Lower leg skin (tissue), 4 donors: ENCODE data around the gene LRRC8B. TPM values are rescaled to one million over a fixed set of nuclear protein-coding genes. Genes with fewer than 3 reads are reported as not detected.

Experiments
- DNase-seq, 2 donors: peaks; one replicate each; pipeline ENCODE4 v3.0.0-alpha.2; 2019; ENCODE audit warnings: low spot score in 2 of 2
- H3K4me3 ChIP-seq: fragments of 200-600 bp; sonication (generic); 2 replicates; pipeline ENCODE4 v1.5.1; 2017; ENCODE audit warnings: mild to moderate bottlenecking, low read depth; ENCODE audit not compliant: poor library complexity, severe bottlenecking
- CTCF ChIP-seq, 3 donors: fragments of 450-650 bp; IDR thresholded peaks; one replicate each; pipeline ENCODE4 v1.5.1; 2016; ENCODE audit warnings: antibody characterized with exemption in 3 of 3, mild to moderate bottlenecking in 3 of 3, moderate library complexity in 2 of 3
- POLR2A ChIP-seq, 2 donors: fragments of 450-650 bp; IDR thresholded peaks; one replicate each; pipeline ENCODE4 v1.6.1; 2016 to 2017; ENCODE audit warnings: antibody characterized with exemption in 2 of 2, mild to moderate bottlenecking in 1 of 2, moderate library complexity in 1 of 2
- WGBS, 2 donors: methylation state at CpG; one replicate each; pipeline ENCODE4 v1.1.5; 2018; 5-methylcytosine and 5-hydroxymethylcytosine counted together
- intact Hi-C: fragments of 100-400 bp; cut with DNase I; formaldehyde crosslinking; loops from one replicate; pipeline ENCODE4 v1.15.0; 2023; ENCODE audit warnings: low total_unique reads
- total RNA-seq, 4 donors: library from RNA; depleted of rRNA; stranded (reverse); fragments of >200 nt; gene quantifications; one replicate each; pipeline ENCODE4 v1.1.0, GENCODE V29; 2016

Gene LRRC8B
- total RNA-seq, 4 donors from 2014 or later = 12.2 to 26.2 (median 13.1) TPM

- 66 to 90% methylated on average over 3 of the region's 3 CpGs for WGBS, 2 donors
- TF ChIP-seq CTCF (IDR thresholded peaks at IDR 0.05) (no peak), POLR2A (IDR thresholded peaks at IDR 0.05) (no peak)
- H3K4me3 ChIP-seq = no peak overlapping the region
- intact Hi-C loops = loop anchor here (5.0 kb wide), 1 partner anchor 623 kb away; no protein-coding TSS in a partner anchor
- no peak for DNase-seq
Measured at GRCh38 chr1:89630048-89630447, 105.4 kb downstream of the LRRC8B start.

GRCh38 chr1:89631816-89632656 lies 107.4 kb downstream of the LRRC8B start:
- intact Hi-C loops = loop anchor here (5.0 kb wide), 1 partner anchor 625 kb away; no protein-coding TSS in a partner anchor
- DNase-seq = no peak
- TF ChIP-seq POLR2A (IDR thresholded peaks at IDR 0.05) (no peak), CTCF (IDR thresholded peaks at IDR 0.05) (no peak)
- peak overlapping the region; percentile 52 for H3K4me3 ChIP-seq
- 26 to 32% methylated on average over 19 of the region's 19 CpGs for WGBS, 2 donors

GRCh38 chr1:89632657-89633247 lies 108.1 kb downstream of the LRRC8B start, which contains the start of gene LRRC8C:
TSS of gene LRRC8C (plus strand) at chr1:89633120. CDS start at chr1:89686474, 53,354 bp downstream.
- DNase-seq = peak; percentile 59 to 96
- intact Hi-C loops = loop anchor here (5.0 kb wide), 1 partner anchor 625 kb away; no protein-coding TSS in a partner anchor
- WGBS, 2 donors = 0% methylated on average over 33 to 66 of the region's 76 CpGs
- TF ChIP-seq CTCF (IDR thresholded peaks at IDR 0.05) (no peak), POLR2A (IDR thresholded peaks at IDR 0.05) (no peak)
- peak within 1 kb of the TSS; percentile 79 for H3K4me3 ChIP-seq

- intact Hi-C loops = loop anchor here (5.0 kb wide), 1 partner anchor 626 kb away; no protein-coding TSS in a partner anchor
- TF ChIP-seq CTCF (IDR thresholded peaks at IDR 0.05) = no peak
- no peak for TF ChIP-seq POLR2A (IDR thresholded peaks at IDR 0.05)
- H3K4me3 ChIP-seq = peak overlapping the region; percentile 79
- 0 to 1% methylated on average over 22 to 35 of the region's 57 CpGs for WGBS, 2 donors
- DNase-seq = peak in 1 of 2 donors; percentile 90
Measured at GRCh38 chr1:89633248-89633799, 108.7 kb downstream of the LRRC8B start.

GRCh38 chr1:89633800-89634625 lies 109.4 kb downstream of the LRRC8B start:
- TF ChIP-seq CTCF (IDR thresholded peaks at IDR 0.05) = no peak
- TF ChIP-seq POLR2A (IDR thresholded peaks at IDR 0.05) = no peak
- intact Hi-C loops = loop anchor here (5.0 kb wide), 1 partner anchor 627 kb away; no protein-coding TSS in a partner anchor
- H3K4me3 ChIP-seq = peak overlapping the region; percentile 79
- no peak for DNase-seq
- WGBS, 2 donors = 15% methylated on average over 29 to 32 of the region's 32 CpGs
